Skeletal muscle satellite cell (primary cell): ENCODE results near the gene ABCA3.
A peak's percentile ranks its signal among the peaks of the same experiment; 100 is the strongest.
"Not testable (repeated sequence)": the region's sequence is repeated elsewhere in the genome, so short reads cannot be mapped to it uniquely, and the experiment has no call there.

Experiments used
- H3K27me3 ChIP-seq: 2 replicates; pipeline ENCODE4 v1.7.0; 2013; ENCODE audit warnings: low read length; ENCODE audit not compliant: control insufficient read depth, insufficient read depth
- H3K36me3 ChIP-seq: 2 replicates; pipeline ENCODE4 v1.7.0; 2013; ENCODE audit warnings: mild to moderate bottlenecking, control low read depth, low read length; ENCODE audit not compliant: insufficient read depth
- H3K4me1 ChIP-seq: 2 replicates; pipeline ENCODE4 v1.7.0; 2013; ENCODE audit warnings: low read length; ENCODE audit not compliant: control insufficient read depth, insufficient read depth
- H3K4me2 ChIP-seq: 2 replicates; pipeline ENCODE4 v1.7.0; 2013; ENCODE audit warnings: mild to moderate bottlenecking, low read length
- H3K4me3 ChIP-seq: 2 replicates; pipeline ENCODE4 v1.7.0; 2013; ENCODE audit warnings: low read length
- H3K9ac ChIP-seq: 2 replicates; pipeline ENCODE4 v1.7.0; 2013; ENCODE audit warnings: mild to moderate bottlenecking, low read depth, low read length, moderate library complexity
- H3K9me3 ChIP-seq: replicated peaks from 2 replicates; pipeline ENCODE4 v1.7.0; 2013; ENCODE audit warnings: mild to moderate bottlenecking, control low read depth, low read length

The ABCA3 gene

GRCh38 chr16:2243781-2244180 is 96.7 kb downstream of the ABCA3 start:
- H3K4me2 ChIP-seq: no peak overlapping the region
- no peaks in the 10 kb centered on the region for H3K27me3 ChIP-seq
- peaks cover 52% of the 10 kb centered on the region for H3K36me3 ChIP-seq
- peaks cover 3% of the 10 kb centered on the region for H3K4me1 ChIP-seq
- H3K9ac ChIP-seq: no peak overlapping the region
- no peaks in the 10 kb centered on the region for H3K9me3 ChIP-seq
- no peak overlapping the region for H3K4me3 ChIP-seq

- peaks cover 3% of the 10 kb centered on the region for H3K4me1 ChIP-seq
- H3K36me3 ChIP-seq: peaks cover 53% of the 10 kb centered on the region
- no peaks in the 10 kb centered on the region for H3K9me3 ChIP-seq
- no peak overlapping the region for H3K4me3 ChIP-seq
- H3K9ac ChIP-seq: no peak overlapping the region
- H3K4me2 ChIP-seq: no peak overlapping the region
- H3K27me3 ChIP-seq: no peaks in the 10 kb centered on the region
Measured at GRCh38 chr16:2243031-2243528, 97.4 kb downstream of the ABCA3 start.

DNA sequence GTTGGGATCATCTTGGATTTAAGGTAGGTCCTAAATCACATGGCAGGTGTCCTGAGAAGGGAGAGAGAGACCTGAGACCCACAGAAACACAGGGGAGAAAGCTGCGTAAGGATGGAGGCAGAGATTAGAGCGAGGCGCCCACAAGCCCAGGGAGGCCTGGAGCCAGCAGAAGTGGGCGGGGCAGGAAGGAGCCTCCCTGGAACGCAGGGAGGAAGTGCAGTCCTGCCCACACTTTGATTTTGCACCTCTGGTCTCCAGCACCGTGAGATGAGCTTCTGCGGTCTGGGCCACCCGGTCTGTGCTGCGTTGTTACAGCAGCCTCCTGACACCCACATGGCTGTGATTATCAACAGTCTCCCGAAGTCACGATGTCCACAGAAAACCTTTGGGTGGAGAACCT is 97.9 kb downstream of the ABCA3 start:
- Histone ChIP-seq H3K9me3 (no peaks in the 10 kb centered on the region), H3K27me3 (no peaks in the 10 kb centered on the region), H3K4me3 (no peak overlapping the region), H3K36me3 (peaks cover 53% of the 10 kb centered on the region), H3K4me1 (peaks cover 3% of the 10 kb centered on the region), H3K9ac (no peak overlapping the region), H3K4me2 (no peak overlapping the region)

DNA sequence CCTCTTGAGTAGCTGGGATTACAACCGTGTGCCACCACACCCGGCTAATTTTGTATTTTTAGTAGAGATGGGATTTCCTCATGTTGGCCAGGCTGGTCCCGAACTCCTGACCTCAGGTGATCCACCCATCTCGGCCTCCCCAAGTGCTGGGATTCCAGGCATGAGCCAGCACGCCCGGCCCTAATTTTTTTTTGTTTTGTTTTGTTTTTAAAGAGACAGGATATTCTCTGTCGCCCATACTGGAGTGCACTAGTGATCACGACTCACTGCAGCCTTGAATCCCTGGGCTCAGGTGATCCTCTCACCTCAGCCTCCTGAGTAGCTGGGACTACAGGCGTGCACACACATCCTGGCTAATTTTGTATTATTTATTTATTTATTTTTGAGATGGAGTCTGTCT is 100.2 kb downstream of the ABCA3 start:
- not testable (repeated sequence) for H3K9ac ChIP-seq, H3K9me3 ChIP-seq, H3K4me2 ChIP-seq, H3K4me3 ChIP-seq, H3K27me3 ChIP-seq
- peaks cover 47% of the 10 kb centered on the region for H3K36me3 ChIP-seq
- H3K4me1 ChIP-seq: peaks cover 21% of the 10 kb centered on the region

DNA sequence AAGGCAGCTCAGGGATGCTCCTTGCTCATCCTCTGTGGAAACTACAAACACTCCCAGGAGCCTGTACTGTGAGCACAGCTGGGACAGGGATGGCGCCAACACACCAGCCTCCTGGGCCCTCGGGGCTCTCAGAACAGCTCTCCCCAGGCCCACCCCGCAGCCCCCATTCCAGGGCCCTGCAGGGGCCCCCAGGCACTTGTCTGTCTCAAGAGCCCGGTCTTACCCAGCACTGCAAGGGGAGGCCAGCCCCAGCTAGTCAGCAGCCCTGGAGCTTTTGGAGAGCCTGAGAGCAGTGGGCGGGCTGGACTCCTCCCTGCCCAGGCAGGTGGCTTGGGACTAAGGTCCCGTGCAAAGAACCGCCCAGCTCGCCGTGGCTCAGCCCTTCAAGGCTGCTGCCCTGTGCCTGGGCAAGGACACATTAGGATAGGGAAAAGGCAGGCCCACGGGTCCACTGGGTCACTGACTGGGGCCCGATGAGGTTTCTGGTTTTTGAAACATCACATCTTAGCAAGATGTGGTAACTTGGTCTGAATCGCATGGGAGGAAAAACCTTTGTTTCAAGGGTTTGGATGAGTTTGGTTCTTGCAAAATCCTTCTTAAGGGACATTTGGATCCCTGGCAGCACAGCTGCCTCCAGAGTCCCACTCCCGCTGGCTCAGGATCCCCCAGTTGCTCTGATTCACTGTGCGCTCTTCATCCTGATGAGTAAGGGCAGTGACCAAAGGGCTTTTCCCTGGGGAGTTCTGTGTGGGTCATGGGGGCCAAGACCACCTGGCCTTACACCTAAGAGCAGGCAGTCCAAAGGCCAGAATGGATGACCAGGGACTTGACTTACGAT is 101.5 kb downstream of the ABCA3 start:
- Histone ChIP-seq H3K4me3 (no peak overlapping the region), H3K27me3 (no peaks in the 10 kb centered on the region), H3K9ac (no peak overlapping the region), H3K36me3 (peaks cover 45% of the 10 kb centered on the region), H3K9me3 (no peaks in the 10 kb centered on the region), H3K4me2 (no peak overlapping the region), H3K4me1 (peaks cover 21% of the 10 kb centered on the region)

GRCh38 chr16:2238150-2238837 is 102.2 kb downstream of the ABCA3 start:
- Histone ChIP-seq H3K9ac (no peak overlapping the region), H3K9me3 (no peaks in the 10 kb centered on the region), H3K4me1 (peaks cover 21% of the 10 kb centered on the region), H3K27me3 (no peaks in the 10 kb centered on the region), H3K4me3 (no peak overlapping the region), H3K4me2 (no peak overlapping the region), H3K36me3 (peaks cover 45% of the 10 kb centered on the region)

GRCh38 chr16:2237493-2238149 is 102.9 kb downstream of the ABCA3 start:
- Histone ChIP-seq H3K27me3 (no peaks in the 10 kb centered on the region), H3K4me1 (peaks cover 21% of the 10 kb centered on the region), H3K9me3 (no peaks in the 10 kb centered on the region), H3K9ac (no peak overlapping the region), H3K4me2 (no peak overlapping the region), H3K4me3 (no peak overlapping the region), H3K36me3 (peaks cover 47% of the 10 kb centered on the region)

GRCh38 chr16:2237102-2237482 is 103.4 kb downstream of the ABCA3 start:
- Histone ChIP-seq H3K4me3 (no peak overlapping the region), H3K4me2 (peak overlapping the region; percentile 23), H3K9ac (no peak overlapping the region), H3K9me3 (no peaks in the 10 kb centered on the region), H3K27me3 (no peaks in the 10 kb centered on the region), H3K4me1 (peaks cover 22% of the 10 kb centered on the region), H3K36me3 (peaks cover 47% of the 10 kb centered on the region)

- Histone ChIP-seq H3K9me3 (no peaks in the 10 kb centered on the region), H3K4me3 (no peak within 1 kb of the TSS), H3K4me2 (peak within 1 kb of the TSS; percentile 23), H3K27me3 (no peaks in the 10 kb centered on the region), H3K36me3 (peaks cover 53% of the 10 kb centered on the region), H3K4me1 (peaks cover 27% of the 10 kb centered on the region), H3K9ac (no peak within 1 kb of the TSS)
Measured at GRCh38 chr16:2236337-2237101, 104.0 kb downstream of the ABCA3 start, which contains the start of gene DNASE1L2. TSS of gene DNASE1L2 (plus strand) at chr16:2236444. CDS start at chr16:2236817, 373 bp downstream.

DNA sequence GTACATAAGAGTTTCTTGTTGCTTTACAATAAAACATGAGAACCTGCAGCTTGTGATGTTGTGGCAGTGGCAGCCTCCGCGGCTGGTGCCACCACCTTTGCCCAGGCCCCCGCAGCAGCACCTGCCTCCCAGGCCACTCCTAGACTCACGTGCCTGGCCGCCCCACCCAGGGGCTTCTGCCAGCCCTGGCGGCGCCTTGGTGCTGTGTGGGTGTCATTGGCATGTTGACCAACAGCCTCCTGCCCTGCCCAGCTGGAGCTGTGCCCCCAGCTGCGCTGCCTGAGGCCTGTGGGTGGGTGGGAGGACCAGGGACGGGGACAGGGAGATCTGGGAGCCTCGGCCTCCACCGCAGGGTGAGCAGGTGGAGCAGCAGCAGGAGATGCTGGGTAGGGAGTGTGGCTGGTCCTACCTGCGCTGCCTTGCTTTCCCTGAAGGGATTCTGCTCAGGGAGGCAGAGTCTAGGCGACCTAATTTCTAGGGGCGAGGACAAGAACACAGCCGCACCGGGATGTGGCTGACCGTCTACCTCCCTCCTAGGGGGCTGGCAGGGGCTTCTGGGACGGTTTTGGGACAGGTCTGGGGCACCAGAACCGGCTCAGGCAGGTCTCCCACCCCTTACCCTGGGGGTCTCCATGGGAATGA is 104.7 kb downstream of the ABCA3 start:
- H3K4me3 ChIP-seq: no peak overlapping the region
- peaks cover 33% of the 10 kb centered on the region for H3K4me1 ChIP-seq
- peaks cover 54% of the 10 kb centered on the region for H3K36me3 ChIP-seq
- no peaks in the 10 kb centered on the region for H3K27me3 ChIP-seq
- H3K9ac ChIP-seq: no peak overlapping the region
- H3K4me2 ChIP-seq: peak overlapping the region; percentile 7
- no peaks in the 10 kb centered on the region for H3K9me3 ChIP-seq
